H9 (cell line): ENCODE results near the gene KRTAP1-1. TPM values are rescaled to one million over a fixed set of nuclear protein-coding genes. Genes with fewer than 3 reads are reported as not detected.
"Not testable (repeated sequence)": the region's sequence is repeated elsewhere in the genome, so short reads cannot be mapped to it uniquely, and the experiment has no call there.

Experiments
- DNase-seq: peaks from one replicate; pipeline ENCODE4 v3.0.0-alpha.2; 2017
- H2AFZ ChIP-seq: one replicate; pipeline ENCODE4 v1.6.1; 2013; ENCODE audit warnings: mild to moderate bottlenecking, low read length, control low read depth, moderate library complexity
- H2AK5ac ChIP-seq: 2 replicates; pipeline ENCODE4 v1.6.1; 2013; ENCODE audit warnings: low read length, control low read depth, mixed read lengths; ENCODE audit not compliant: insufficient read length
- H2BK120ac ChIP-seq: one replicate; pipeline ENCODE4 v1.6.1; 2013; ENCODE audit warnings: low read depth, mild to moderate bottlenecking, low read length, control low read depth, inconsistent platforms; ENCODE audit not compliant: poor library complexity, severe bottlenecking
- H2BK12ac ChIP-seq: 2 replicates; pipeline ENCODE4 v1.6.1; 2013; ENCODE audit warnings: low read length, control low read depth, mixed read lengths, low read depth; ENCODE audit not compliant: insufficient read length
- H2BK15ac ChIP-seq: 2 replicates; pipeline ENCODE4 v1.6.1; 2013; ENCODE audit warnings: low read depth, low read length, control low read depth
- H2BK20ac ChIP-seq: one replicate; pipeline ENCODE4 v1.6.1; 2013; ENCODE audit warnings: low read depth, mild to moderate bottlenecking, low read length, control low read depth, inconsistent platforms; ENCODE audit not compliant: poor library complexity, severe bottlenecking
- H2BK5ac ChIP-seq: 2 replicates; pipeline ENCODE4 v1.6.1; 2013; ENCODE audit warnings: low read length, control low read depth, mixed read lengths; ENCODE audit not compliant: insufficient read length
- H3K14ac ChIP-seq: 2 replicates; pipeline ENCODE4 v1.6.1; 2013; ENCODE audit warnings: low read length, control low read depth; ENCODE audit not compliant: insufficient read depth
- H3K18ac ChIP-seq: 2 replicates; pipeline ENCODE4 v1.6.1; 2013; ENCODE audit warnings: low read depth, mild to moderate bottlenecking, mixed read lengths, low read length, control low read depth; ENCODE audit not compliant: insufficient read length
- H3K23ac ChIP-seq: 2 replicates; pipeline ENCODE4 v1.6.1; 2013; ENCODE audit warnings: low read length, control low read depth, mixed read lengths, low read depth; ENCODE audit not compliant: insufficient read length
- H3K23me2 ChIP-seq: 2 replicates; pipeline ENCODE4 v1.6.1; 2013; ENCODE audit warnings: low read depth, mild to moderate bottlenecking, mixed read lengths, low read length, control low read depth; ENCODE audit not compliant: insufficient read length, poor library complexity, severe bottlenecking
- H3K27ac ChIP-seq: 2 replicates; pipeline ENCODE4 v1.5.1; 2013; ENCODE audit warnings: low read length, control low read depth, mixed read lengths, low read depth; ENCODE audit not compliant: insufficient read length
- H3K27me3 ChIP-seq: 2 replicates; pipeline ENCODE4 v1.6.1; 2013; ENCODE audit warnings: low read length, control low read depth, inconsistent platforms; ENCODE audit not compliant: insufficient read depth
- H3K4ac ChIP-seq: 2 replicates; pipeline ENCODE4 v1.6.1; 2013; ENCODE audit warnings: low read depth, mild to moderate bottlenecking, control low read depth, inconsistent platforms, low read length, moderate library complexity
- H3K4me1 ChIP-seq: 2 replicates; pipeline ENCODE4 v1.6.1; 2013; ENCODE audit warnings: low read length, control low read depth, inconsistent platforms; ENCODE audit not compliant: insufficient read depth
- H3K4me2 ChIP-seq: 2 replicates; pipeline ENCODE4 v1.6.1; 2013; ENCODE audit warnings: low read length, control low read depth, mixed read lengths; ENCODE audit not compliant: insufficient read length, insufficient read depth
- H3K56ac ChIP-seq: 2 replicates; pipeline ENCODE4 v1.6.1; 2013; ENCODE audit warnings: low read depth, mild to moderate bottlenecking, mixed read lengths, low read length, control low read depth; ENCODE audit not compliant: insufficient read length
- H3K79me1 ChIP-seq: 2 replicates; pipeline ENCODE4 v1.6.1; 2013; ENCODE audit warnings: low read depth, mild to moderate bottlenecking, moderate library complexity, low read length, control low read depth, inconsistent platforms; ENCODE audit not compliant: insufficient read depth, poor library complexity, severe bottlenecking
- H3K79me2 ChIP-seq: 2 replicates; pipeline ENCODE4 v1.6.1; 2013; ENCODE audit warnings: low read length, control low read depth, inconsistent platforms; ENCODE audit not compliant: insufficient read depth
- H3K9ac ChIP-seq: 2 replicates; pipeline ENCODE4 v1.6.1; 2013; ENCODE audit warnings: low read length, control low read depth, mixed read lengths; ENCODE audit not compliant: insufficient read length; ENCODE audit errors: extremely low read depth
- H3K9me3 ChIP-seq: one replicate; pipeline ENCODE4 v1.6.1; 2013; ENCODE audit warnings: low read depth, low read length, inconsistent platforms; ENCODE audit not compliant: control insufficient read depth
- H3T11ph ChIP-seq: one replicate; pipeline ENCODE4 v1.6.1; 2013; ENCODE audit warnings: mild to moderate bottlenecking, low read length, control low read depth, inconsistent platforms
- H4K20me1 ChIP-seq: one replicate; pipeline ENCODE4 v1.6.1; 2013; ENCODE audit not compliant: control insufficient read depth, insufficient read length, insufficient read depth
- H4K5ac ChIP-seq: 2 replicates; pipeline ENCODE4 v1.6.1; 2013; ENCODE audit warnings: low read depth, mild to moderate bottlenecking, mixed read lengths, low read length, control low read depth; ENCODE audit not compliant: insufficient read length
- H4K8ac ChIP-seq: replicated peaks from 2 replicates; pipeline ENCODE4 v1.6.1; 2013; ENCODE audit warnings: low read length, control low read depth, mixed read lengths, low read depth; ENCODE audit not compliant: insufficient read length
- H4K91ac ChIP-seq: 2 replicates; pipeline ENCODE4 v1.6.1; 2013; ENCODE audit warnings: low read depth, mild to moderate bottlenecking, moderate library complexity, mixed read lengths, low read length, control low read depth; ENCODE audit not compliant: insufficient read length
- H3K27ac Mint-ChIP-seq, 3 experiments: 2 replicates in 2 of 3; 3 replicates in 1 of 3; pipeline ENCODE4 v1.8.0; 2020 to 2021; ENCODE audit warnings: mixed read lengths in 3 of 3, mild to moderate bottlenecking in 1 of 3, moderate library complexity in 1 of 3
- H3K27me3 Mint-ChIP-seq: 2 replicates; pipeline ENCODE4 v1.8.0; 2021; ENCODE audit warnings: low read depth, mild to moderate bottlenecking, moderate library complexity, mixed read lengths
- H3K36me3 Mint-ChIP-seq, 3 experiments: 2 replicates in 2 of 3; 3 replicates in 1 of 3; pipeline ENCODE4 v1.8.0; 2020 to 2021; ENCODE audit warnings: low read depth in 3 of 3, mixed read lengths in 3 of 3; ENCODE audit not compliant: insufficient read depth in 1 of 3
- H3K4me1 Mint-ChIP-seq, 2 experiments: 2 replicates each; pipeline ENCODE4 v1.8.0; 2020; ENCODE audit warnings: mixed read lengths in 2 of 2
- H3K4me3 Mint-ChIP-seq, 2 experiments: 2 replicates in 1 of 2; 3 replicates in 1 of 2; pipeline ENCODE4 v1.8.0; 2020 to 2021; ENCODE audit warnings: mild to moderate bottlenecking in 2 of 2, mixed read lengths in 2 of 2, moderate library complexity in 1 of 2
- H3K9me3 Mint-ChIP-seq, 2 experiments: 2 replicates in 1 of 2; 3 replicates in 1 of 2; pipeline ENCODE4 v1.8.0; 2020; ENCODE audit warnings: mild to moderate bottlenecking in 2 of 2, mixed read lengths in 2 of 2, moderate library complexity in 1 of 2
- WGBS: extraction: QIAGEN DNeasy Blood & Tissue Kit; methylation state at CpG from one replicate; pipeline ENCODE4 v1.1.7; 2013; ENCODE audit warnings: missing lambda C conversion rate, low lambda C conversion rate, mixed read lengths; ENCODE audit not compliant: insufficient read length; ENCODE audit errors: extremely low coverage; 5-methylcytosine and 5-hydroxymethylcytosine counted together
- total RNA-seq: library from RNA; stranded (reverse); gene quantifications from 2 replicates; pipeline ENCODE4 v1.2.1, GENCODE V29; 2021
- TF ChIP-seq, protein P1 (sequence below): fragments of 200-600 bp; sonication (generic); conservative IDR thresholded peaks from 3 replicates; pipeline ENCODE4 v1.8.0; 2021; ENCODE audit warnings: antibody characterized with exemption, mild to moderate bottlenecking

Gene KRTAP1-1
- total RNA-seq, 1 experiment from 2014 or later: not detected

DNA sequence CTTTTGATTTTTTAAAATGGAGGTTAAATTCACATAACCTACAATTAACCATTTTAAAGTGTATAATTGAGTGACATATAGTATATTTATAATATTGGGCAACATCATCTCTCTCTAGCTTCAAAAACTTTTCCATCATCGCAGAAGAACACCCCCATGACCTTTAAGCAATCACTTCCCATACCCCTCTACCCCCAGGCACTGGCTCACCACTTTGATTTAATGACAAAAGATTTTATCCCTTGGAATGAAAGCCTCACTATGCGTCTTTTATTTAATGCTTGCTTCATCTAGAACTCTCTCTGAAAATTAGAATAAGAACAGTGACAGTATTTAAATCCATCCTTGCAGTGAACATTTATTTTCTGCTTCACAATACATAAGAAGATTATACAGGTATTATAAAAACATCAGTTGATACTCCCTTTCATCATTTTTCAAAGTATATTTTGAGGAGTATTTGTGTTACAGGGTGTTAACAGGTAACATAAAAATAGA, 3.3 kb downstream of the KRTAP1-1 start:
- no peak overlapping the region for H3K18ac ChIP-seq
- no peak overlapping the region for H3K9ac ChIP-seq
- H3K9me3 Mint-ChIP-seq: no peaks in the 10 kb centered on the region; a peak in 1 of 5 replicates
- H3K9me3 ChIP-seq: no peaks in the 10 kb centered on the region
- no peak overlapping the region for H2BK5ac ChIP-seq
- H3K27me3 Mint-ChIP-seq: no peaks in the 10 kb centered on the region
- no peak overlapping the region for H3K4me3 Mint-ChIP-seq
- no CpG with 5 or more reads among the region's 2 CpGs for WGBS
- H2BK120ac ChIP-seq: no peak overlapping the region
- H3K23me2 ChIP-seq: no peaks in the 10 kb centered on the region
- peak overlapping the region in 1 of 3 experiments; percentile 12; a peak in 1 of 7 replicates for H3K27ac Mint-ChIP-seq
- DNase-seq: no peak
- H3K36me3 Mint-ChIP-seq: no peaks in the 10 kb centered on the region; a peak in 1 of 7 replicates
- H4K91ac ChIP-seq: no peak overlapping the region
- no peaks in the 10 kb centered on the region for H3K27me3 ChIP-seq
- no peak overlapping the region for H2BK15ac ChIP-seq
- no peak overlapping the region for H2AFZ ChIP-seq
- H2BK20ac ChIP-seq: no peak overlapping the region
- H3K4me1 Mint-ChIP-seq: peaks cover 34 to 36% of the 10 kb centered on the region in 2 experiments
- H2BK12ac ChIP-seq: no peak overlapping the region
- TF ChIP-seq, protein P1, sequence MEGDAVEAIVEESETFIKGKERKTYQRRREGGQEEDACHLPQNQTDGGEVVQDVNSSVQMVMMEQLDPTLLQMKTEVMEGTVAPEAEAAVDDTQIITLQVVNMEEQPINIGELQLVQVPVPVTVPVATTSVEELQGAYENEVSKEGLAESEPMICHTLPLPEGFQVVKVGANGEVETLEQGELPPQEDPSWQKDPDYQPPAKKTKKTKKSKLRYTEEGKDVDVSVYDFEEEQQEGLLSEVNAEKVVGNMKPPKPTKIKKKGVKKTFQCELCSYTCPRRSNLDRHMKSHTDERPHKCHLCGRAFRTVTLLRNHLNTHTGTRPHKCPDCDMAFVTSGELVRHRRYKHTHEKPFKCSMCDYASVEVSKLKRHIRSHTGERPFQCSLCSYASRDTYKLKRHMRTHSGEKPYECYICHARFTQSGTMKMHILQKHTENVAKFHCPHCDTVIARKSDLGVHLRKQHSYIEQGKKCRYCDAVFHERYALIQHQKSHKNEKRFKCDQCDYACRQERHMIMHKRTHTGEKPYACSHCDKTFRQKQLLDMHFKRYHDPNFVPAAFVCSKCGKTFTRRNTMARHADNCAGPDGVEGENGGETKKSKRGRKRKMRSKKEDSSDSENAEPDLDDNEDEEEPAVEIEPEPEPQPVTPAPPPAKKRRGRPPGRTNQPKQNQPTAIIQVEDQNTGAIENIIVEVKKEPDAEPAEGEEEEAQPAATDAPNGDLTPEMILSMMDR: no peak
- H3K4me1 ChIP-seq: peaks cover 2% of the 10 kb centered on the region; the same call in 1 of the 2 replicates
- no peak overlapping the region for H3K4me2 ChIP-seq
- H2AK5ac ChIP-seq: no peak overlapping the region
- H3K79me1 ChIP-seq: no peaks in the 10 kb centered on the region
- no peaks in the 10 kb centered on the region for H4K20me1 ChIP-seq
- no peak overlapping the region for H3K4ac ChIP-seq
- H3K79me2 ChIP-seq: no peaks in the 10 kb centered on the region
- no peak overlapping the region for H3K23ac ChIP-seq
- H3T11ph ChIP-seq: no peak overlapping the region
- H3K27ac ChIP-seq: no peak overlapping the region
- no peak overlapping the region for H3K14ac ChIP-seq
- H4K8ac ChIP-seq: no peak overlapping the region
- no peak overlapping the region for H4K5ac ChIP-seq
- no peak overlapping the region for H3K56ac ChIP-seq

DNA sequence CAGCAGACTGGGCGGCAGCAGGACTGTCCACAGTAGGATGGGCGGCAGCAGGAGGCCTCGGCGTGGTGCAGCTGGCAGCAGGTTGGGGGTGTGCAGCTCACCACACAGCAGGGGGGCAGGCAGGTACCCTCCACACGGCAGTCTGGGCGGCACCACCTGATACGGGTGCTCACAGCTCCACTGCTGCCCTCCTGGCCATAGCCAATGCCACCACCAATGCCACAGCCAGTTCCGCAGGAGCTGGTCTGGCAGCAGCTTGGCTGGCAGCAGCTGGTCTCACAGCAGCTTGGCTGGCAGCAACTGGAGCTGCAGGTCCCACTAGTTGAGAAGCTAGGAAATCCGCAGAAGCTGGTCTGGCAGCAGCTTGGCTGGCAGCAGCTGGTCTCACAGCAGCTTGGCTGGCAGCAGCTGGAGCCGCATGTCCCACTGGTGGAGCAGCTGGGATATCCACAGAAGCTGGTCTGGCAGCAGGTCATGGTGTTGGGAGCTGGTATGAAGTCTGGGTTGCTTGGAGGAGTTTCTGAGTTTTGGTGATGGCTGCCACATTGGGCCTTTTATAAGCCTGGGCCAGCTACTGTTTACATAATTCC, 6.8 kb downstream of the KRTAP1-1 start, which contains the start of gene KRTAP1-3:
Gene KRTAP1-3 (minus strand): TSS at position 529 of the 590 bp plus-strand sequence. CDS start 53 bp downstream, at position 476.
- H3K4me1 ChIP-seq, H3K4me3 Mint-ChIP-seq, H3K9me3 ChIP-seq, H3T11ph ChIP-seq, H3K27me3 Mint-ChIP-seq, H3K79me1 ChIP-seq, H3K4me2 ChIP-seq, H2AK5ac ChIP-seq, H3K14ac ChIP-seq, H2BK120ac ChIP-seq, H2AFZ ChIP-seq, H3K27ac ChIP-seq, H3K23me2 ChIP-seq, H3K36me3 Mint-ChIP-seq, H3K79me2 ChIP-seq, H3K27ac Mint-ChIP-seq, H4K20me1 ChIP-seq, H4K5ac ChIP-seq, H3K9me3 Mint-ChIP-seq, H3K9ac ChIP-seq, H4K8ac ChIP-seq, DNase-seq, H3K18ac ChIP-seq, H4K91ac ChIP-seq, H3K23ac ChIP-seq, H3K4ac ChIP-seq, H2BK15ac ChIP-seq, H2BK12ac ChIP-seq, H3K56ac ChIP-seq, H2BK20ac ChIP-seq, H3K27me3 ChIP-seq, H2BK5ac ChIP-seq: not testable (repeated sequence)
- peaks cover 26 to 28% of the 10 kb centered on the region in 2 experiments for H3K4me1 Mint-ChIP-seq
- WGBS: no CpG with 5 or more reads among the region's 10 CpGs
